ENCODE data around the gene UBE4A.

Gene UBE4A

DNA sequence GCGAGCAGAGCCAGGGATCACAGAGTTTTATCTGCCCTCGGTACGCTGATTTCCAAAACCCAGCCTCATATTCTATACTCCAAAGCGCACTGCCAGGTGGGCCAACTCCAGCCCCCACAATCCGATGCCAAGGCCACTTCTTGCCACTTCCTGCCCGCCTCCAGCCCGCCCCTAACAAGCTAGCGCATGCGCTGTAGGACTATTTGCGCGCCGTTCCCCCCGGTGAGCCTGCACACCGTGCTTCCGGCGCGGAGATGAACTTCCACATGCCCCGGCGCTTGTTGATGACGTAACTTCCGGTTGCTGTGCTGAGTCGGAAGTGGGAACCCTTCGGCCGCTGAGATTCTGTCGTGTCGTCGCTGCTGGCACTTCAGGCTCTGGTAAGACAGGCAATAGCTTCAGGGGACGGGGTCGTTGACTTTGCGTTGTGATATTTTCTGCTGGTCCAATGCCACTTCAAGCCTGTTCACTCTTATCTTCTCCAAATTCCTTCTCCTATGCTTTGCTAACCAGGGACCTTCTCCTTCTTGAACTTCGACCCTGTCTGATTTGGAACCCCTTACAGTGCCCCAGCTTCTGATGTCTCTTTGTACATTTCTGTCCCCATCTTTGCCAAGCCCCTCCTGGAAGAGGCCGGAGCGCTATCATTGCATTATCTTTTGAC is at the start of gene UBE4A:
UBE4A (plus strand) TSS at position 306 of the 664 bp plus-strand sequence. CDS start 5,481 bp downstream, outside the sequence.
- DNase-seq (ENCODE audit: low spot score), result peak; percentile 94

GRCh38 chr11:118310271-118310670 is 49.1 kb upstream of the UBE4A start:
- DNase-seq (ENCODE audit: low spot score), result no peak

GRCh38 chr11:118310781-118311485 is 48.5 kb upstream of the UBE4A start:
- no peak for DNase-seq (ENCODE audit: low spot score)

GRCh38 chr11:118311518-118311917 is 47.9 kb upstream of the UBE4A start:
- no peak for DNase-seq (ENCODE audit: low spot score)

- DNase-seq (ENCODE audit: low spot score), result no peak
These were observed 47.1 kb upstream of the UBE4A start for GRCh38 chr11:118312328-118312727.

DNA sequence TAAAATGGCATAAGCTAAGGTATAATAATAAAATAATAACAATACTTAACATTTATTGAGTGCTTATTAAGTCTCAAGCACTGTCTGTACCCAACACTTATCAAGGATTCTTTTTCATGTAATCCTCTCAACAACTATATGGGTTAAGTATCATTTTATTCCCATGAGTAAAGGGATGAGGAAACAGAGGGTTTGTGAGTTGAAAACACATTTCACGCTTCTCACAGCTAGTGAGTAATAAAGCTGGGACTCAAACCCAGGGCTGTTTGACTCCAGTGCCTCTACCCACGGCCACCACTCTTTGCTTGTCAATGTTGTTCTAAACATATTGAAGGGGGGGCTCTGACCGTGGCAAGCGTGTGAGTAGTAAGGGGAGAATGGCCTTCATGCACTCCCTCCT is 46.2 kb upstream of the UBE4A start:
- no peak for DNase-seq (ENCODE audit: low spot score)

DNA sequence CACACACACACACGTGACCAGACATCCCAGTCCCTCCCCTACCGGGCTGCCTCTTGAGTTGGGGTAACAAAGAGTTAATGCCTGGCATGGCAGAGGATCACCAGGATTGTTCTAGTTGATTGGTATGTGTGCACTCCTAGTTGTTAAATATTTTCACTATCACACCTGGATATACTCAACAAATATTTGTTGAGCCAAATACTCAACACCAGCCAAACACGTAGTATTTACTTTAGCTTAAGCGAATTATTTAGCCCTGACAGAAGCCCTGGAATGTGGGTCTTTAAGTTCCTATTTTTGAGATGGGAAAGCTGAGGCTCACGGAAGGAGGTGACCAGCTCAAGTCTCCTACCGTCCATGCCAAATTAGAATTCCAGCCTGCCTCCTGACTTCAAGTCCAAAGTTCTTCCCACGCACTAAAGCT is 44.4 kb upstream of the UBE4A start:
- DNase-seq (ENCODE audit: low spot score), result no peak

- DNase-seq (ENCODE audit: low spot score), result no peak
These were observed 41.3 kb upstream of the UBE4A start for GRCh38 chr11:118318124-118318523.

- no peak for DNase-seq (ENCODE audit: low spot score)
These were observed 40.6 kb upstream of the UBE4A start for GRCh38 chr11:118318581-118319336.

DNA sequence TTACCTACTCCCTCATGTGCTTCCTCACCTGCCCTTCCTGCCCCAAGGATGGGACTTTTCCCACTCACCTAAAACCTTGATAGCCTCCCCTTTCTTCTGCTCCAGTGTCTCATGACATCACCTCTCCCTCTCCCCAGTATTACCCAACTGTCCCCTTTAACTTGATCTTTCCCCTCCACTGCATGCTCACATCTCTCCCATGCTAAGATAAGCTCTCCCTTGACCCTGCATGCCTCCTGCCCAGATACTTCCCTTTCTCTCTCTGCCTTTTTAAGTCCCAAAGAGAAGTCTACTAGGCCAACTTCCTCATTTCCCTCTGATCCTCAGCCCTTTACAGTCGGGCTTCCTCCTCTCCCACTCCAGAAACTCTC is 40.1 kb upstream of the UBE4A start:
- no peak for DNase-seq (ENCODE audit: low spot score)

DNA sequence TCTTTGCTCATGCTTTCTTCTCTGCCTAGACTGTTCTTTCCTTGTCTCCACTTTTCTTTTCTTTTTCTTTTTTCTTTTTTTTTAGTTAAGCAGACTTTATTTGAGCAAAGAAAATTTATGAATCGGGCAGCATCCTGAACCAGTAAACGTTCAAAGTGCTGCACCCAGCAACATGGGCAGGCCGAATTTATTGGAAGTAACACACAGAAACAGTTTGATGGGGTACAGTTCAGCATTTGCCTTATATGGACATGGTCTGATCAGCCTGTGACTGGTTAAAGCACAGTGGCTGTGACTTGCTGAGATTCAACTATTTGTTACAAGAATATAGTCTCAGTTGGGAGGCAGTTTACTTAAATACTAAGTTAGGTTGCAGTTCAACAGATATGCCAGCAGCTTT is 38.9 kb upstream of the UBE4A start:
- DNase-seq (ENCODE audit: low spot score), result no peak

DNA sequence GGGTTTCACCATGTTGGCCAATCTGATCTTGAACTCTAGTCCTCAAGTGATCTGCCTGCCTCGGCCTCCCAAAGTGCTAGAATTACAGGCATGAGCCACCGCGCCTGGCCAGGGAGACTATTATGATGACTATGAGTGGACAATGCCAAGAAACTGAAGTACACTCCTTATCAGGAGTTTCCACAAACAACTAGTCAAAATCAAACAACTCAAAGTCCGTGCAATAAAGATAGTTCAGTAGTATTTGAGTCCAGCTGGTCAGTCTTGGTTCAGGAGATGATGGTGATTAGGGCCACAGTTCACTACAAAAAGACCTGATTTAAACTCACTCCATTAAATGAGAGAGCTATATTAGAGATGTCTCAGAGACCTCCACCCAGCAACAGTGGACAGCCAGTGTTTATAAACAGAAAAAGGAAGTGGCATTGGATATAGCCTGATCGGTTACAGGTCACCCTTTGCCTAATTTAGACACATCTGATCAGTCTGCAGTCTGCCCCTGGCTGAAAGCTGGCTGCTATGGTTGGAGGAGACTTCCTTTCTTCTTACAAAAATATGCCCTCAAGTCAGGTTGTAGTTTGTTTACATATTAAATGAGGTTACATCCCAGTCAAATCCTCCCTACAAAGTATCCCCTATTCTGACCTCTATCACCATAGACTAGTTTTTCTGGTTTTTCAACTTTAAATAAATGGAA is 37.9 kb upstream of the UBE4A start:
- DNase-seq (ENCODE audit: low spot score), result no peak

GRCh38 chr11:118322721-118323120 is 36.7 kb upstream of the UBE4A start:
- no peak for DNase-seq (ENCODE audit: low spot score)

DNA sequence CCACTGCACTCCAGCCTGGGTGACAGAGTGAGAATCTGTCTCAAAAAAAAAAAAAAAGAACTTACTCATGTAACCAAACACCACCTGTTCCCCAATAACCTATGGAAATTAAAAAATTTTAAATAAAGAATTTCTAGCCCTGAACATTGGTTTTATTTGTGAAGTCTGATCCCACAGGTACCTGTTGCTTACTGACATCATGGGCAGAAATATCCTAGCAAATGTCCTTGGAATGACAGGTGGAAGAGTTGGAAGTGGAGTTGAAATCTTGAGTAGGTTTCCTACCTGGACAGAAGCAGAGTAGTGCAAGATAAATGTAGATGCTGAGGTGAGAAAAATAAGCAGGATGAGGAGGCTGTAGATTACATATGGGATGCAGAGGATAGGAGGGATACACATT is 34.1 kb upstream of the UBE4A start:
- DNase-seq (ENCODE audit: low spot score), result no peak

DNA sequence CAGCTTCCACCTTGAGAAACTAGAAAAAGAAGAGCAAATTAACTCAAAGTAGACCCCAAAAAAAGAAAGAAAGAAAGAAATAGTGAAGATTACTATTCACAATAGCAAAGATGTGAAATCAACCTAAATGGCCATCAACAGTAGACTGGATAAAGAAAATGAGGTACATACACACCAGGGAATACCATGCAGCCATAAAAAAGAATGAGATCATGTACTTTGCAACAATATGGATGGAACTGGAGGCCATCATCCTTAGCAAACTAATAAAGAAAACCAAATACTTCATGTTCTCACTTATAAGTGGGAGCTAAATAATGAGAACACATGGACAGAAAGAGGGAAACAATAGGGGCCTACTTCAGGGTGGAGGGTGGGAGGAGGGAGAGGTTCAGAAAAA is 30.7 kb upstream of the UBE4A start:
- no peak for DNase-seq (ENCODE audit: low spot score)

DNA sequence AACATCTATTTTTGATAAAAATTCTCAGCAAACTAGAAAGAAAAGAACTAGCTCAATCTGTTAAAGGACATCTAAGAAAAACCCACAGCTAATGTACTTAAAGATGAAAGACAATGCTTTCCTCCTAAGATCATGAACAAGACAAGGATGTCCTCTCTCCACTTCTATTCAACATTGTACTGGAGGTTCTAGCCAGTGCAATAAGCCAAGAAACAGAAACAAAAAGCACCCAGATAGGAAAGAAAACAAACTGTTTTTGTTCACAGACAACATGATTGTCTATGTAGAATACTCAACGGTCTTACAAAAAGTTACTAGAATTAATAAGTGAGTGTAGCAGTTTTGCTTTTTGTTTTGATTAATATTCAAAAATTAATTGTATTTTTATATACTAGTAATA is 24.7 kb upstream of the UBE4A start:
- DNase-seq (ENCODE audit: low spot score), result no peak

DNA sequence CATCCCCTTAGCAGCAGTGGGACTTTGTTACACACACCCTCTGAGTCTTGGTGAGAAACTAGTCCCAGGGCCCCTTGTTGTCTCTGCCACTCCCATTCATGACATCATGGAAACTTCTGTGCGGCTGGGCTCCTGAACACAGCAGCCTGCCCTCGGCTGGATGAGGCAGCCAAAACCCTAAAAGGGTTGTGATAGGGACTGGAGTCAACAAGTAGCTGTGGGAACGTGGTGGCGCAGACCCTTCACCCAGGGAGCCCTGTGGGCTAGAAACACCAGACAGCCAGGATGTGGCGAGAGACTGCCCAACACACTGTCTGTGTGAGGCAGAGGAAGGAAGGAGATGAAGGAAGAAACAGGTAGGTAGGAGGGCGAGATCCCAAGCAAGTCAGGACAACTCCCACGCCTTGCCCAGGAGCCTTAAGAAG is 20.8 kb upstream of the UBE4A start:
- DNase-seq (ENCODE audit: low spot score), result no peak

DNA sequence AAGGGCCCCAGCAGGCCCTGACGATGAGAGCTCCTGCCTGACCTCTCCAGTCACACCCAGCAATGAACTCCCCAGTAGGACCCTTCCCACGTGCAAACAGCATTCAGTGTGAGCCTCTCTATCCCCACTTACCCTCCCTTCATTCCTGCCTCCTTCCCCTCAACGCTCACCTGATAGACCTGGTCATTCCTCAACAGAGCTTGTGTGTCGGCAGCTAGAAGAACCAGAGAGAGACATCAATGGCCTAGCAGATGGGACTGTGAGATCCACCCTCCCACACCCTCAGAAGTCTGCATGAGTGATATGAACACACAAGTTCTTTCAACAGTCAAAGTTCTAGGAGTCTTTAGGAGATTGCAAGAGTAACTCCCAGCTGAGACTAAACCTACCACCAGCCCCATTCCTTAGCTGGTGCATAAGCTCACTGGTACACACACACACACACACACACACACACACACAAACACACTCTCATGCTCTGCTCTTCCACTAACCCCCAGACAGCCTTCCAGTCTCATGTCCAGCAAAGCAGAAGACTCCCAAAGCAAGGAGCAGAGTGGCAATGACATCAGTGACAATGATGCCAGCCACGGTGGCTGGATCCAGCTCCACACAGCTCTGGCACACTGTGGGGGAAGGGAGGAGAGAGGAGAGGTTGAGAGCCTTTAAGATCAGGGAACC is 20.0 kb upstream of the UBE4A start:
- DNase-seq (ENCODE audit: low spot score), result no peak

DNA sequence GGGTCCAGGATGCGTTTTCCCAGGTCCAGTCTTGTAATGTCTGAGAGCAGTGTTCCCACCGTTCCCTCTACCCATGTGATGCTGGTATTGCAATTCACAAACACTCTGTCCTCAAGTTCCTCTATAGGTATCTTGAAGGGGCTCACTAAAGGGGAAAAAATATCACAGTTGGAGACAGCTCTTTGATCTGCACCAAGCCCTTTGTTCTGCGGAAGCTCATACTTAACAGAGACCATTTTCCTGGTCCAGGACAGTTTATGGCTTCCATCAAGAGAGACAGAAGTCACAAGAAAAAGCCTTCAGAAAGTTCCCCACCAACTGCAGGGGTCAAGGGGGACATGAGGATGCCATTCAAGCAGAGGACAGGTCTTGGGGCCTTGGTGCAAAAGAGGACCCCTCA is 19.0 kb upstream of the UBE4A start:
- DNase-seq (ENCODE audit: low spot score), result no peak

DNA sequence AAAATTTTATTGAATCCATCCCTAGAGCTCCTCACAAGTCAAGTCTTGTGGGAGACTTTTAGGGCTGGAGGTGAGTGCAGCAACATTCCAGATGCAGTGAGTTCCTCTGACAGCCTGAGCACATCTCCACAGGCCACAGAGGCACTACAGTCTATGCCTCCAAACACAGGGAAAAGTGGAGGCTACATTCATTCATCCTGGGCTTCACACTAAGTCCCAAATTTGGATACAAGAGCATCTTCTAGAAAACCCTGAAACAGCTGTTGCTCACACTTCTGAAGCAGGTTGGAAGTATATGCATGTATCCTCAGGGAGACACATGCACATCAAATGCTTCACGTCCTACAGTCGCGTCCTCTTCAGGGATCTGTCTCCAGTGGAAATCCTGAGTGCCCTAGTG is 18.1 kb upstream of the UBE4A start:
- no peak for DNase-seq (ENCODE audit: low spot score)

DNA sequence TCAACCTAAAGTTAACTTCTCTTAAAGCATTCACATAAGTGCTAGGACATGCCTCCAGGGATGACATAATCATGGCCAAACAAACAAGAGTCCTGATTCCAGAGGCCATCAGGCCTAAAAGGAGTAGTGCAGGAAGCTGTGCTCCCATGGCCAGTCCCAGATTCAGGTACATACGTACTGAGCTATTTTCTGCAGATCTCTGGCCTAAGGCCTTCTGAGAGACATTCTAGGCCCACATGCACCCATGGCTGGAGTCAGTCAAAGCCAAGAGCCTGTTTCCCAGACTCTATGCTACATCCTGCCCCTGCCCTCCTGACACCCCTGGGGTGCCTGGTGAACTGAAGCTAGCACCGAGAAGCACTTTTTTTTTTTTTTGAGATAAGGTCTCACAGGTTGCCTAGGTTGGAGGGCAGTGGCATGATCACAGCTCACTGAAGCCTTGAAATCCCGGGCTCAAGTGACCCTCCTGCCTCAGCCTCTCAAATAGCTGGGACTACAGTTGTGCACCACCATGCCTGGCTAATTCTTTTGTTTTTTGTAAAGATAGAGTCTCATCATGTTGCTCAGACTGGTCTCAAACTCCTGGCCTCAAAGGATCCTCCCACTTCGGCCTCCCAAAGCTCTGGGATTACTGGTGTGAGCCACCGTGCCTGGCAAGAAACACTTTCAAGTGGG is 17.4 kb upstream of the UBE4A start:
- DNase-seq (ENCODE audit: low spot score), result no peak
